HUES64 (cell line): ENCODE data around the gene EPX. TPM values are rescaled to one million over a fixed set of nuclear protein-coding genes. Genes with fewer than 3 reads are reported as not detected.
"Not testable (repeated sequence)": the region's sequence is repeated elsewhere in the genome, so short reads cannot be mapped to it uniquely, and the experiment has no call there.

ENCODE experiments used
- H3K27ac ChIP-seq: 2 replicates; pipeline ENCODE4 v1.7.0; 2013; ENCODE audit warnings: low read depth, low read length, inconsistent platforms
- H3K27me3 ChIP-seq: 2 replicates; pipeline ENCODE4 v1.6.1; 2013; ENCODE audit warnings: mild to moderate bottlenecking, low read length; ENCODE audit not compliant: insufficient read depth
- H3K36me3 ChIP-seq: 2 replicates; pipeline ENCODE4 v1.6.1; 2013; ENCODE audit warnings: mild to moderate bottlenecking, low read length; ENCODE audit not compliant: insufficient read depth
- H3K4me1 ChIP-seq: 2 replicates; pipeline ENCODE4 v1.6.1; 2013; ENCODE audit warnings: mild to moderate bottlenecking, low read length, moderate library complexity; ENCODE audit not compliant: insufficient read depth
- H3K4me3 ChIP-seq: 2 replicates; pipeline ENCODE4 v1.5.1; 2013; ENCODE audit warnings: mild to moderate bottlenecking, low read length, moderate library complexity
- H3K9ac ChIP-seq: 2 replicates; pipeline ENCODE4 v1.6.1; 2013; ENCODE audit warnings: mild to moderate bottlenecking, low read depth, low read length
- H3K9me3 ChIP-seq: 2 replicates; pipeline ENCODE4 v1.6.1; 2013; ENCODE audit warnings: low read depth, low read length; ENCODE audit not compliant: insufficient read depth
- WGBS: fragments of 150-250, 120-280 bp; methylation state at CpG from one replicate; pipeline ENCODE4 v1.1.7; 2013; ENCODE audit warnings: missing lambda C conversion rate; 5-methylcytosine and 5-hydroxymethylcytosine counted together
- polyA plus RNA-seq, 2 experiments: library from polyadenylated mRNA; stranded (reverse); fragments of 50-300 nt; gene quantifications; one replicate each; pipeline ENCODE4 v1.2.3, GENCODE V29; 2013

Gene EPX, protein sequence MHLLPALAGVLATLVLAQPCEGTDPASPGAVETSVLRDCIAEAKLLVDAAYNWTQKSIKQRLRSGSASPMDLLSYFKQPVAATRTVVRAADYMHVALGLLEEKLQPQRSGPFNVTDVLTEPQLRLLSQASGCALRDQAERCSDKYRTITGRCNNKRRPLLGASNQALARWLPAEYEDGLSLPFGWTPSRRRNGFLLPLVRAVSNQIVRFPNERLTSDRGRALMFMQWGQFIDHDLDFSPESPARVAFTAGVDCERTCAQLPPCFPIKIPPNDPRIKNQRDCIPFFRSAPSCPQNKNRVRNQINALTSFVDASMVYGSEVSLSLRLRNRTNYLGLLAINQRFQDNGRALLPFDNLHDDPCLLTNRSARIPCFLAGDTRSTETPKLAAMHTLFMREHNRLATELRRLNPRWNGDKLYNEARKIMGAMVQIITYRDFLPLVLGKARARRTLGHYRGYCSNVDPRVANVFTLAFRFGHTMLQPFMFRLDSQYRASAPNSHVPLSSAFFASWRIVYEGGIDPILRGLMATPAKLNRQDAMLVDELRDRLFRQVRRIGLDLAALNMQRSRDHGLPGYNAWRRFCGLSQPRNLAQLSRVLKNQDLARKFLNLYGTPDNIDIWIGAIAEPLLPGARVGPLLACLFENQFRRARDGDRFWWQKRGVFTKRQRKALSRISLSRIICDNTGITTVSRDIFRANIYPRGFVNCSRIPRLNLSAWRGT
- not detected for polyA plus RNA-seq (2013, experiment 1 of 2)
- polyA plus RNA-seq (2013, experiment 2 of 2) = not detected

DNA sequence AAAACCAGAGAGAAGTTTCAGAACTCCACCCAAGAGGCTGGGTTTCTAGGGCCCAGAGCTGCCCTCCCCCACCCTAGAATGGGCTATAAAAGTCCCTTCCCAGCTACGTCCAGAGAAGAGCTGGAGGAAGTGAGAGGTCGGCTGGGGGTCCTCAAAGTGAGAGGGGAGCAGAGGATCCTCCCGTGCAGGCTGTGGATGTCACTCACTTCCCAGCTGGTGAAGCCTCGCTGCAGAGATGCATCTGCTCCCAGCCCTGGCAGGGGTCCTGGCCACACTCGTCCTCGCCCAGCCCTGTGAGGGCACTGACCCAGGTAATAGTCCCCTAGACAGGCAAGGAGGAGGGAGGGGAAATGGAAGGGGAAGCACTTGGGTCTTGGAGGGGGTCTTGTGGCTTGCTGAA is at the start of gene EPX:
EPX (plus strand) TSS at position 115 of the 400 bp plus-strand sequence; CDS start at position 236, 121 bp downstream.
- Histone ChIP-seq H3K27me3 (peaks cover 4% of the 10 kb centered on the region; the same call in 1 of the 2 replicates), H3K27ac (no peak within 1 kb of the TSS), H3K4me3 (no peak within 1 kb of the TSS), H3K4me1 (0 out of 2 replicates have a peak, but pooled peaks cover 3% of the 10 kb centered on the region), H3K9ac (no peak within 1 kb of the TSS), H3K36me3 (no peaks in the 10 kb centered on the region), H3K9me3 (no peaks in the 10 kb centered on the region)
- 64% methylated on average over 6 of the region's 6 CpGs for WGBS

DNA sequence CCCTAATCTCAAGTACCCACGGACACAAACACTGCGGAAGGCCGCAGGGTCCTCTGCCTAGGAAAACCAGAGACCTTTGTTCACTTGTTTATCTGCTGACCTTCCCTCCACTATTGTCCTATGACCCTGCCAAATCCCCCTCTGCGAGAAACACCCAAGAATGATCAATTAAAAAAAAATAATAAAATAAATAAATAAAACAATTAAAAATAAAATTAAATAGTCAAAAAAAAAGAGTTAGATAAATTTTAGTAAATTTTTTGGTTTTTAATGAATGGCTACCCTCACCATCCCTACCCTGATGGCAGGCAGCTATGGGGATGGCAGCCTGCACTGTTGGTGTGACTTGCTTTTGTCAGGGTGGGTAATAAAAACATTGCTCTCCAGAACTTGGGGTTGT is 49.2 kb upstream of the EPX start:
- Histone ChIP-seq H3K9me3 (peaks cover 15% of the 10 kb centered on the region; the same call in 1 of the 2 replicates), H3K27me3 (peaks cover 13% of the 10 kb centered on the region)
- H3K4me3 ChIP-seq, H3K36me3 ChIP-seq, H3K4me1 ChIP-seq, H3K9ac ChIP-seq, H3K27ac ChIP-seq: not testable (repeated sequence)
- WGBS = 90% methylated on average over 3 of the region's 4 CpGs

DNA sequence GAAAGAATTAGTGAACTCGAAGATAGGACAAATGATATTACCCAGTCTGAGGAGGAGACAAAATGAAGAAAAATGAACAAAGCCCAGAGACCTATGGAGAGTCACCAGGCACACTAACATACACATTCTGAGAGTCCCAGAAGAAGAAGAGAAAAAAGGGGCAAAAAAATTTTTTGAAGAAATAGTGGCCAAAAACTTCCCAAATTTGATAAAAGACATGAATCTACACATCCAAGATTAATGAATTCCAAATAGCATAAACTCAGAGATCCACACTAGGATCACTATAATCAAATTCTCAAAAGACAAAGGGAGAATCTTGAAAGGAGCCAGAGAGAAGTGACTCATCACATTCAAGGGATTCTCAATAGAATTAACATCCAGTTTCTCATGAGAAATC is 47.7 kb upstream of the EPX start:
- Histone ChIP-seq H3K27ac (no peak overlapping the region), H3K9ac (no peak overlapping the region), H3K27me3 (peaks cover 27% of the 10 kb centered on the region), H3K36me3 (no peaks in the 10 kb centered on the region), H3K4me3 (no peak overlapping the region), H3K9me3 (peaks cover 15% of the 10 kb centered on the region; the same call in 1 of the 2 replicates), H3K4me1 (no peaks in the 10 kb centered on the region)
- WGBS = 88% methylated on average over 1 of the region's 1 CpG

DNA sequence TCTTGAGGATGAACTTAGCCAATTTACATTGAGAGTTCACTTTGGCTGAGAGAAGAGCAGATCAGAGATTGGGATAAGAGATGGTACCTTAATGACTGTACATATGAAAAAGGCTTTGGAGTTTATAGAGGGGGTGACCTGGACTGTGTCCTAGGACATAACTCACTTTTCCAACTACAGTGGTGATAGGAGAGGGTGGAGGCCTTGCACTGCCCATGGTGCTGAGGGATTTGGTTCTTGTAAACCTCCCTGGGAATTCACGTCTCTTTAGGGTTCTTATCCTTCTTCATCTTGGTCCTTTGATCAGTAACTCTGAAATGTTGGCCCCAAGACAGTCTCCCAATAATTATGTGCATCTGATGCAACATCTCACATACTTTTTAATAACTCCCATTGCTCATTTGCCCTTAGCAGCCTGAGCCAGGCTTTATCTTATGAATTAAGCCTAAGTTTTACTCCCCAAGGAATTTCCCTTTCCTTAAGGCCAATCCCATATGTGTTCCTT is 44.5 kb upstream of the EPX start, which contains the start of gene OR4D1:
OR4D1 (plus strand) TSS at position 455 of the 505 bp plus-strand sequence. CDS start 6,770 bp downstream, outside the sequence.
- Histone ChIP-seq H3K27ac (no peak within 1 kb of the TSS), H3K4me3 (no peak within 1 kb of the TSS), H3K27me3 (peaks cover 42% of the 10 kb centered on the region), H3K36me3 (no peaks in the 10 kb centered on the region), H3K9ac (no peak within 1 kb of the TSS), H3K9me3 (peaks cover 15% of the 10 kb centered on the region; the same call in 1 of the 2 replicates), H3K4me1 (no peaks in the 10 kb centered on the region)
- WGBS = 79% methylated on average over 1 of the region's 1 CpG

DNA sequence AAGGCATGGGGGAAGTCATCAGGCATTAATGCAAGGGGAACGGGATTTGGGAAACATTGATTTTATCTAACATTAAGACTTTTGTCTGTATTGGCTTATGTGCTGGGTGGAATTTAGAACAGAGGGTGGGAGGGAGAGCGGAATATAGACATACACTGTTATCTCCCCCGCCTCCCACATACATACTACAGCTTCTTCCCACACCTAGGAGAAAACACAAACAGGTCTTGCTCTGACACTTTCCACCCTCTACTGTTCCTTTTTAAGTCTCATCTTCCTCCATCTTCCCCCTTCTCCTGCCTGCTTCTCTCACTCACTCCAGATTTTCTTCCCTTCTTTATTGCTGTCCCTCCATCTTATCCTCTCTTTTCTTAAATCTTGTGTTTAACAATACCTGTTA is 43.9 kb upstream of the EPX start:
- H3K27ac ChIP-seq = no peak overlapping the region
- 83% methylated on average over 3 of the region's 3 CpGs for WGBS
- H3K4me1 ChIP-seq = no peaks in the 10 kb centered on the region
- H3K36me3 ChIP-seq = no peaks in the 10 kb centered on the region
- H3K4me3 ChIP-seq = no peak overlapping the region
- H3K27me3 ChIP-seq = peaks cover 48% of the 10 kb centered on the region
- H3K9ac ChIP-seq = no peak overlapping the region
- H3K9me3 ChIP-seq = peaks cover 15% of the 10 kb centered on the region; the same call in 1 of the 2 replicates

DNA sequence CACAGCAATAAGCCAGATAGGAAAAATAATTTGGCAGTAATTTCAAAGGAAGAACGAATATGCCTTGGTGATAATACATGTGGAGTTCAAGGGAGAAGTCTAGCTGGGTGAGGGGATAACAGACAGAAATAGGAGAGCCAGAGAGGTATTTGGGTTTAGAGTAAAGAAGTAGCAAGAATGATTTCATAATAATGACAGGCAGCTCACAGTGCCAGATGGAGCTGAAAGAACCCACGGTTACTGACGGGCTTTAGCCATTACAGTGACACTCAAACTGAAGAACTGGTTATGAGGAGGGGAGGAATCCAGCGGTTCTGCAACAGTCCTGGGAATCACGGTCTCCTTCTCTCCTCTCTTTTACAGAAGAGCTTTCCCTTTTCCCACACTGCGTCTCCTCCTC is 42.1 kb upstream of the EPX start:
- no peak overlapping the region for H3K9ac ChIP-seq
- 59% methylated on average over 6 of the region's 6 CpGs for WGBS
- H3K4me1 ChIP-seq = no peaks in the 10 kb centered on the region
- H3K27ac ChIP-seq = no peak overlapping the region
- H3K4me3 ChIP-seq = no peak overlapping the region
- no peaks in the 10 kb centered on the region for H3K36me3 ChIP-seq
- H3K9me3 ChIP-seq = peaks cover 3% of the 10 kb centered on the region; the same call in 1 of the 2 replicates
- H3K27me3 ChIP-seq = peaks cover 60% of the 10 kb centered on the region

DNA sequence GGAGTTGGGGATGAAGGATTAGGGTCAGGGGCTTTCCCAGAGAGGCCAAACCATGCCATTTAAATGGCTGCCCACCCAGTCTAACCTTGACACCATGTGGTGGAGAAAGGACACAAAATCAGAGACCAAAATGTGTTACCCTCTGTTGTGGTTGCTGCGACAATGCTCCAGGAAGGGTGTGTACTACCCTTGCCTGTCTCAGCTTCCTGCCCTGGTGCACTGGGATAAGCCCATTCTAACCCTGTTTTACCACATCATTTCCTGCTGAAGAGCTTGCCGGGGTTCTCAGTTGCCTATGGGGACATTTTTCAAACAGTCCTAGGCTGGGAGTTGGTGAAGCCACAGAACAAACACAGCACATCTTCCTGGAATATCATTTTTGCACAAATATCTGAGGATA is 39.5 kb upstream of the EPX start:
- WGBS = 74% methylated on average over 2 of the region's 2 CpGs
- H3K27me3 ChIP-seq = peaks cover 75% of the 10 kb centered on the region

DNA sequence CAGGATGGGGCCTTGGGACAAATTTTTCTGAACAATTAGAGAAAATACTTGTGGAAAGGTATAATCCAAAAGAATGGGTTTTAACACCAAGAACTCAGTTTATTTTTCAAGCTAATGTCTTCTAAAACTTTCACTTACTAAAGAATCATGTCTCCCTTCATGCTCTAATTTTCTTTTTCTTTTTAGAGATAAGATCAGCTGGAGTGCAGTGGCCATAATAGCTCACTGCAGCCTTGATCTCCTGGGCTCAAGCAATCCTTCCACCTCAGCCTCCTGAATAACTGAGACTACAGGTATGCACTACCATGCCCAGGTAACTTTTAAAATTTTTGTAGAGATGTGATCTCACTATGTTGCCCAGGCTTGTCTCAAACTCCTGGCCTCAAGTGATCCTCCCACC is 38.9 kb upstream of the EPX start:
- Histone ChIP-seq H3K36me3 (no peaks in the 10 kb centered on the region), H3K4me1 (no peaks in the 10 kb centered on the region), H3K27me3 (peaks cover 76% of the 10 kb centered on the region), H3K9ac (no peak overlapping the region), H3K4me3 (no peak overlapping the region), H3K27ac (no peak overlapping the region), H3K9me3 (no peaks in the 10 kb centered on the region)

More for the DNA sequence above, 39.5 kb upstream of the EPX start:
- H3K36me3 ChIP-seq = no peaks in the 10 kb centered on the region
- no peak overlapping the region for H3K9ac ChIP-seq
- H3K4me3 ChIP-seq = no peak overlapping the region
- no peaks in the 10 kb centered on the region for H3K4me1 ChIP-seq
- no peak overlapping the region for H3K27ac ChIP-seq
- no peaks in the 10 kb centered on the region for H3K9me3 ChIP-seq

DNA sequence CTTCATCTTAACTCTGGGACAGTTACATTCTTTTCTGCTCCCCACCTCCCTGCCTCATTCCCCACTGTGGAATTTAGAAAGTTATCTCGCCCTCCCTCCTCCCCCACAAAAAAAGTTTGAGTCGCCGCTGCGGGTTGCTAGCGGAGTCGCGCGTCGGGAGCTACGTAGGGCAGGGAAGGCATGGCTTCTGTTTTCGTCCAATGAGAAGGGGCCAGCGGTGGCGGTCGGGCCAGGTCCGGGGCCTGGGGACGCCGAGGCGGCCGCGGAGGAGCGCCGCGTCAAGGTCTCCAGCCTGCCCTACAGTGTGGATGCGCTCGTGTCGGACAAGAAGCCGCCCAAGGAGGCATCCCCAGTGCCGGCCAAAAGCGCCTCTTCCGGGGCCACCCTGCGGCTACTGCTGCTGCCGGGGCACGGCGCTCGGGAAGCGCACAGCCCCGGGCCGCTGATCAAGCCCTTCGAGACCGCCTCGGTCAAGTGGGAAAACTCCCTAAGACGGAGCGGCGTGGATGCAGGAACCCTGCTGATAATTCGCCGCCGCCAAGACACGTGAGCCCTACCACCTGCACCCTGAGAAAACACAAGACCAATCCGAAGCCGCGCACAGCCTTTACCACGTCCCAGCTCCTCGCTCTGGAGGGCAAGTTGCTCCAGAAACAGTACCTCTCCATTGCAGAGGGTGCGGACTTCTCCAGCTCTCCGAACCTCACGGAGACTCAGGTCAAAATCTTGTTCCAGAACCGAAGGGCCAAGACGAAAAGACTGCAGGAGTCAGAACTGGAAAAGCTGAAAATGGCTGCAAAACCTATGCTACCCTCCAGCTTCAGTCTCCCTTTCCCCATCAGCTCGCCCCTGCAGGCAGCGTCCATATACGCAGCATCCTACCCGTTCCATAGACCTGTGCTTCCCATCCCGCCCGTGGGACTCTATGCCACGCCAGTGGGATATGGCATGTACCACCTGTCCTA is 35.4 kb upstream of the EPX start:
- Histone ChIP-seq H3K27me3 (peaks cover 76% of the 10 kb centered on the region), H3K4me1 (no peaks in the 10 kb centered on the region), H3K27ac (no peak overlapping the region), H3K36me3 (no peaks in the 10 kb centered on the region), H3K4me3 (peak overlapping the region; percentile 67), H3K9me3 (no peaks in the 10 kb centered on the region), H3K9ac (peak overlapping the region; percentile 64)
- WGBS = 2% methylated on average over 65 of the region's 65 CpGs

DNA sequence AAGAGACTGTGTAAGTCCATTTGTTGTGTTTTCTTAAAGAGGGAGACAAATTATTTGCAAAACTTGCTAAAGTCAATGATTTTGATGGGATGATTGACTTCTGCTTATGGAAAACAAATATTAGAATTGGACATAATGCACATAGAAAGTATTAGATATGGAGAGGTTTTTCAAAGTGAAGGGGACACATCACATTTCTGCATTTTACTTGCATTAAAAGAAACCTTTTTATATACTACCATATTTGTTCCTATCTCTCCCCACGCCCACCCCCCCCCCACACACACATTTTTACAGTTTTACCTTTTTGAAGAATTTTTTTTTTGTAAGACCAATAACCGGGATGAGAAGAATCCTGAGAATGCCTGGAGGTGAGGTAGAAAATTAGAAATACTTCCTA is 34.3 kb upstream of the EPX start:
- no peak overlapping the region for H3K27ac ChIP-seq
- H3K36me3 ChIP-seq = no peaks in the 10 kb centered on the region
- H3K9ac ChIP-seq = no peak overlapping the region
- H3K4me1 ChIP-seq = no peaks in the 10 kb centered on the region
- no peak overlapping the region for H3K4me3 ChIP-seq
- H3K27me3 ChIP-seq = peaks cover 76% of the 10 kb centered on the region
- no CpG with 5 or more reads among the region's 2 CpGs for WGBS
- H3K9me3 ChIP-seq = no peaks in the 10 kb centered on the region
